Activated CD4-positive, alpha-beta T cell treated with anti-CD3 and anti-CD28 coated beads, Interleukin-2, amount 50 U/mL, for 48 hours (primary cell): Measurements from ENCODE around the gene ATAD3B.
"Not testable (repeated sequence)": the region's sequence is repeated elsewhere in the genome, so short reads cannot be mapped to it uniquely, and the experiment has no call there.

Experiments
- DNase-seq, 2 experiments: peaks; one replicate each; pipeline ENCODE4 v3.0.0-alpha.2; 2020

Gene ATAD3B

GRCh38 chr1:1471389-1472052, at the start of gene ATAD3B:
ATAD3B (plus strand) TSS chr1:1471765; CDS start chr1:1471885, 120 bp downstream.
- DNase-seq, result peak; percentile 96 to 97

GRCh38 chr1:1421907-1422464, 49.6 kb upstream of the ATAD3B start:
- DNase-seq, result no peak

GRCh38 chr1:1422465-1423244, 48.9 kb upstream of the ATAD3B start:
- DNase-seq, result no peak

- DNase-seq, result no peak
These were observed 48.3 kb upstream of the ATAD3B start for GRCh38 chr1:1423245-1423597.

- no peak for DNase-seq
These were observed 46.9 kb upstream of the ATAD3B start for GRCh38 chr1:1424707-1425106.

GRCh38 chr1:1425426-1425752, 46.2 kb upstream of the ATAD3B start:
- no peak for DNase-seq

GRCh38 chr1:1425753-1426495, 45.6 kb upstream of the ATAD3B start:
- DNase-seq, result no peak

- DNase-seq, result no peak
These were observed 45.0 kb upstream of the ATAD3B start for GRCh38 chr1:1426496-1427105.

- no peak for DNase-seq
These were observed 44.3 kb upstream of the ATAD3B start for GRCh38 chr1:1427106-1427819.

GRCh38 chr1:1427820-1428148, 43.8 kb upstream of the ATAD3B start:
- DNase-seq, result no peak

GRCh38 chr1:1428174-1428573, 43.4 kb upstream of the ATAD3B start:
- no peak for DNase-seq

GRCh38 chr1:1428967-1429366, 42.6 kb upstream of the ATAD3B start:
- not testable (repeated sequence) for DNase-seq

- no peak for DNase-seq
These were observed 41.9 kb upstream of the ATAD3B start for GRCh38 chr1:1429671-1430073.

GRCh38 chr1:1430114-1430982, 41.2 kb upstream of the ATAD3B start:
- DNase-seq, result no peak

- no peak for DNase-seq
These were observed 40.3 kb upstream of the ATAD3B start for GRCh38 chr1:1430992-1431844.

GRCh38 chr1:1431845-1432273, 39.7 kb upstream of the ATAD3B start:
- DNase-seq, result no peak

GRCh38 chr1:1432274-1432950, 39.2 kb upstream of the ATAD3B start:
- DNase-seq, result no peak

- DNase-seq, result peak in 1 of 2 experiments; percentile 31
These were observed 38.4 kb upstream of the ATAD3B start for GRCh38 chr1:1432951-1433803.

GRCh38 chr1:1433804-1434130, 37.8 kb upstream of the ATAD3B start:
- DNase-seq, result peak; percentile 69 to 76
